Measurements from ENCODE around the gene WAS. TPM values are rescaled to one million over a fixed set of nuclear protein-coding genes. Genes with fewer than 3 reads are reported as not detected.
A peak's percentile ranks its signal among the peaks of the same experiment; 100 is the strongest.

Gene WAS
- total RNA-seq, 2 experiments from 2014 or later, result 165 to 177 TPM

- H3K9me3 Mint-ChIP-seq, result peaks cover 7% of the 10 kb centered on the region
- peaks cover 28% of the 10 kb centered on the region for H3K36me3 Mint-ChIP-seq (ENCODE audit: low read depth)
- peaks cover 35% of the 10 kb centered on the region for H3K4me1 Mint-ChIP-seq
- no peaks in the 10 kb centered on the region for H3K27me3 Mint-ChIP-seq
- DNase-seq, result no peak
- no peak overlapping the region for H3K27ac Mint-ChIP-seq
- ChIA-PET CTCF (no interaction called here), POLR2A (no interaction called here)
- no peak overlapping the region for H3K4me3 Mint-ChIP-seq
Observed at GRCh38 chrX:48721916-48722315, 38.3 kb downstream of the WAS start.

DNA sequence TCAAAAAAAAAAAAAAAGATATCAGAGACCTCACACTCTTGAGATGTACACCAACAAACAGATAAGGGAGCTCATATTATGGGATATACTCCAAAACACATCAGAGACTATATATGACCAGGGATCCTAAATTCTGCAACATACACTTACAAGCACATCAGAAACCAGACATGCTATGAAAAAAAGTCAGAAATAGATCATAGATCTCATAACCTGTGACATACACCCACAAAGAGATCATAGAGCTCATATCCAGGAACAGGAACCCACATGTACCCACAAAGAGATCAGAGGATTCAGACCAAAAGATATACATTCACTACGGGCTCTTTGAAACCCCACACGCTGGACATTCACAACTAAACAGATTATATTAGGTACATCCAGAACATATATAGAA is 43.0 kb downstream of the WAS start:
- Mint-ChIP-seq H3K4me1 (peaks cover 39% of the 10 kb centered on the region), H3K9me3 (peaks cover 26% of the 10 kb centered on the region), H3K27ac (no peak overlapping the region), H3K27me3 (no peaks in the 10 kb centered on the region), H3K36me3 (ENCODE audit: low read depth) (peaks cover 40% of the 10 kb centered on the region), H3K4me3 (no peak overlapping the region)
- CTCF ChIA-PET, result interaction anchor here (0.7 to 1.7 kb wide), 3 partner anchors 10 to 18 kb away, joined by 3 to 4 read pairs (median 4); no protein-coding TSS in a partner anchor
- DNase-seq, result no peak
- POLR2A ChIA-PET, result interaction anchor here (0.8 kb wide), 1 partner anchor 10 kb away, joined by 6 read pairs; no protein-coding TSS in a partner anchor

GRCh38 chrX:48728653-48729052 is 45.1 kb downstream of the WAS start:
- POLR2A ChIA-PET, result interaction anchor here (0.7 kb wide), 1 partner anchor 15 kb away, joined by 3 read pairs; no protein-coding TSS in a partner anchor
- H3K36me3 Mint-ChIP-seq (ENCODE audit: low read depth), result peaks cover 40% of the 10 kb centered on the region
- no peak for DNase-seq
- H3K27me3 Mint-ChIP-seq, result no peaks in the 10 kb centered on the region
- H3K27ac Mint-ChIP-seq, result no peak overlapping the region
- CTCF ChIA-PET, result interaction anchor here (1.3 kb wide), 1 partner anchor 23 kb away, joined by 3 read pairs; no protein-coding TSS in a partner anchor
- peaks cover 37% of the 10 kb centered on the region for H3K4me1 Mint-ChIP-seq
- peaks cover 26% of the 10 kb centered on the region for H3K9me3 Mint-ChIP-seq
- H3K4me3 Mint-ChIP-seq, result no peak overlapping the region

GRCh38 chrX:48736303-48736702 is 52.7 kb downstream of the WAS start:
- no peaks in the 10 kb centered on the region for H3K27me3 Mint-ChIP-seq
- ChIA-PET CTCF (interaction anchor here (1.4 to 2.1 kb wide), 2 partner anchors 10 to 23 kb away, joined by 4 to 7 read pairs; no protein-coding TSS in a partner anchor), POLR2A (interaction anchor here (0.6 kb wide), 1 partner anchor 10 kb away, joined by 6 read pairs; no protein-coding TSS in a partner anchor)
- H3K27ac Mint-ChIP-seq, result peak overlapping the region; percentile 96
- H3K36me3 Mint-ChIP-seq (ENCODE audit: low read depth), result peaks cover 7% of the 10 kb centered on the region
- no peaks in the 10 kb centered on the region for H3K9me3 Mint-ChIP-seq
- no peak for DNase-seq
- peaks cover 19% of the 10 kb centered on the region for H3K4me1 Mint-ChIP-seq
- peak overlapping the region; percentile 87 for H3K4me3 Mint-ChIP-seq

- H3K27me3 Mint-ChIP-seq, result no peaks in the 10 kb centered on the region
- no peak for DNase-seq
- H3K4me1 Mint-ChIP-seq, result peaks cover 19% of the 10 kb centered on the region
- H3K4me3 Mint-ChIP-seq, result peak overlapping the region; percentile 87
- ChIA-PET CTCF (interaction anchor here (1.4 to 2.1 kb wide), 2 partner anchors 11 to 23 kb away, joined by 4 to 7 read pairs; no protein-coding TSS in a partner anchor), POLR2A (interaction anchor here (0.6 kb wide), 3 partner anchors 10 to 161 kb away, joined by 3 to 6 read pairs (median 3); partner anchors contain the start of genes PQBP1 and TIMM17B)
- peaks cover 7% of the 10 kb centered on the region for H3K36me3 Mint-ChIP-seq (ENCODE audit: low read depth)
- H3K27ac Mint-ChIP-seq, result peak overlapping the region; percentile 96
- H3K9me3 Mint-ChIP-seq, result no peaks in the 10 kb centered on the region
Observed at GRCh38 chrX:48736878-48737212, 53.2 kb downstream of the WAS start.

DNA sequence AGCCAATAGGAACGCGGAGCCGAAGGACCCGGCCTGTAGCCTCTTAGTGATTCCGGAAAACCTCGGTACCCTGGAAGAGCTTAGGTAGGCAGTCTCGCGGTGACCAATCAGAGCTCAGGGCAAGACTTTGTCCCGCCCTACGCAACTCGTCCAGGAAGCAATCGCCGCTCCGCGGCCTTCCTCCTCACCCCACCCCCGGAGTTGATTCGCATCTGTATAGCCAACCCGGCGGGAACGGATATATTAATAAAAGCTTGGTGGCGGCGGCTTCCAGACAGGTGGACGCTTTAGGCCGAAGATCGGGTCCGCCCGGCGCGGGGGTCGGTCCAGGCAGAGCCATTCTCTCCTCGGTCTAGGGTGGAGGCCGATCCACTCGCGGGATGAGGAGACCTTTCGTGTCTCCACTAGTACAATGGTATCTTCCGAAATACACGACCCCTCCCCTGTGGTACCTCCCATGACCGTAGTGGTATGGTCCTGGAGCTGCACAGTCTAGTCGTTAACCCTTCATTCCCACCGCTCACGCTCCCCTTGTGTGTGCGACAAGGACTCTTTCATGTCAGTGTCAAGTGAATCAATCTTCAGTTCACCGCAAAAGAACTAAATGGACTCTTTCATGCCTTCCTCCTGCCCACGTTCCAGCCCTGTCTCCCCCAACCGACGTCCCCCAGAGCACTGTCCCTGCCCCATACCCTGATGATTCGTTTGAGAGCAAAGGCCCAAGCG is 53.8 kb downstream of the WAS start:
- H3K9me3 Mint-ChIP-seq, result no peaks in the 10 kb centered on the region
- H3K36me3 Mint-ChIP-seq (ENCODE audit: low read depth), result peaks cover 7% of the 10 kb centered on the region
- peak overlapping the region; percentile 87 for H3K4me3 Mint-ChIP-seq
- ChIA-PET POLR2A (interaction anchor here (0.6 to 1.0 kb wide), 3 partner anchors 16 to 160 kb away, joined by 3 read pairs; partner anchors contain the start of genes PQBP1 and TIMM17B), CTCF (interaction anchor here (1.4 to 2.1 kb wide), 3 partner anchors 11 to 24 kb away, joined by 4 to 7 read pairs (median 5); no protein-coding TSS in a partner anchor)
- H3K27ac Mint-ChIP-seq, result peak overlapping the region; percentile 96
- H3K27me3 Mint-ChIP-seq, result no peaks in the 10 kb centered on the region
- peak; percentile 91 for DNase-seq
- H3K4me1 Mint-ChIP-seq, result peaks cover 19% of the 10 kb centered on the region

DNA sequence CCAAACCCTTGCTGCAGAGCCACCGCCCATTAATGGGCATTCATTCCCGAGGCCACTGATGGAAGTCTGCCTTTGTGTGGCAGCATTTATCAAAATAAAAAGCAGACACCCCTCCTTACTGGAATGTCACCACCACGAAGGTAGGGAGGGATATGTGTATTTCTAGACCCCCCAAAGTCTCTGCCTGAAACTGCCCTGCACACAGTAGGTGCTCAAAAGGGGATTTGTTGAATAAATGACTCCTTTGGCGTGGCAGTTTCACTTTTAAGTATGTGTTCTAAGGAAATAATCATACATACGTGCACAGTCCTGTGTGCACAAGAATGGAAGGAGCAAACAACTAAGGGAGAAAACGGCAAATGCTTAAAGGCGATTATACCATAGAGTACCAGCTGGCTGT is 54.3 kb downstream of the WAS start:
- POLR2A ChIA-PET, result interaction anchor here (1.0 kb wide), 1 partner anchor 17 kb away, joined by 3 read pairs; no protein-coding TSS in a partner anchor
- peak overlapping the region; percentile 87 for H3K4me3 Mint-ChIP-seq
- H3K4me1 Mint-ChIP-seq, result peaks cover 19% of the 10 kb centered on the region
- no peaks in the 10 kb centered on the region for H3K27me3 Mint-ChIP-seq
- peaks cover 7% of the 10 kb centered on the region for H3K36me3 Mint-ChIP-seq (ENCODE audit: low read depth)
- H3K9me3 Mint-ChIP-seq, result no peaks in the 10 kb centered on the region
- DNase-seq, result no peak
- H3K27ac Mint-ChIP-seq, result peak overlapping the region; percentile 96
- CTCF ChIA-PET, result interaction anchor here (1.6 to 2.1 kb wide), 2 partner anchors 19 to 24 kb away, joined by 5 to 7 read pairs; no protein-coding TSS in a partner anchor

Other genes with a start within 250 kb of the WAS start
- gene SLC38A5, start 213.5 kb upstream of the WAS start, total RNA-seq, result 10 to 100 TPM; 78.3 to 78.9 TPM
- gene FTSJ1, start 207.6 kb upstream of the WAS start, total RNA-seq, result 10 to 100 TPM; 59.5 to 60.2 TPM
- gene PORCN, start 174.8 kb upstream of the WAS start, total RNA-seq, result 10 to 100 TPM; 12.5 to 13.3 TPM
- 100 to 1,000 TPM; 246 to 251 TPM for gene EBP, start 162.0 kb upstream of the WAS start, total RNA-seq
- 10 to 100 TPM; 19.5 to 20.4 TPM for gene TBC1D25, start 144.1 kb upstream of the WAS start, total RNA-seq
- gene RBM3, start 109.3 kb upstream of the WAS start, total RNA-seq, result 100 to 1,000 TPM; 270 to 289 TPM
- gene WDR13, start 86.3 kb upstream of the WAS start, total RNA-seq, result 10 to 100 TPM; 37.8 to 44.5 TPM
- gene SUV39H1, start 12.9 kb downstream of the WAS start, total RNA-seq, result 10 to 100 TPM; 33.4 to 33.6 TPM
- not detected for gene GLOD5, start 77.9 kb downstream of the WAS start, total RNA-seq
- gene GATA1, start 102.8 kb downstream of the WAS start, total RNA-seq, result not detected
- 100 to 1,000 TPM in 1 of 2 experiments, 10 to 100 TPM in 1; 94.3 to 102 TPM for gene HDAC6, start 118.3 kb downstream of the WAS start, total RNA-seq
- not detected for gene ERAS, start 142.7 kb downstream of the WAS start, total RNA-seq
- under 1 TPM; 0.33 to 0.40 TPM for gene PCSK1N, start 151.8 kb downstream of the WAS start, total RNA-seq
- 10 to 100 TPM; 39.9 to 45.8 TPM for gene TIMM17B, start 214.0 kb downstream of the WAS start, total RNA-seq
- gene PQBP1, start 214.1 kb downstream of the WAS start, total RNA-seq, result 10 to 100 TPM; 69.4 to 77.6 TPM
- 10 to 100 TPM; 14.0 to 16.8 TPM for gene SLC35A2, start 227.8 kb downstream of the WAS start, total RNA-seq
- 100 to 1,000 TPM; 152 to 154 TPM for gene PIM2, start 235.2 kb downstream of the WAS start, total RNA-seq